Astrocyte (in vitro differentiated cells and primary cell): ENCODE data around the gene GXYLT2.

ENCODE experiments used
- EZH2 ChIP-seq: IDR thresholded peaks from 2 replicates; pipeline ENCODE4 v1.6.1; 2012; ENCODE audit warnings: mild to moderate bottlenecking, low read length, inconsistent platforms; ENCODE audit not compliant: insufficient read depth
- TF ChIP-seq, protein P1 (sequence below): IDR thresholded peaks from 2 replicates; pipeline ENCODE4 v1.5.1; 2011; ENCODE audit warnings: low read depth, mild to moderate bottlenecking, inconsistent platforms, low read length, moderate library complexity; ENCODE audit not compliant: insufficient read depth

DNA sequence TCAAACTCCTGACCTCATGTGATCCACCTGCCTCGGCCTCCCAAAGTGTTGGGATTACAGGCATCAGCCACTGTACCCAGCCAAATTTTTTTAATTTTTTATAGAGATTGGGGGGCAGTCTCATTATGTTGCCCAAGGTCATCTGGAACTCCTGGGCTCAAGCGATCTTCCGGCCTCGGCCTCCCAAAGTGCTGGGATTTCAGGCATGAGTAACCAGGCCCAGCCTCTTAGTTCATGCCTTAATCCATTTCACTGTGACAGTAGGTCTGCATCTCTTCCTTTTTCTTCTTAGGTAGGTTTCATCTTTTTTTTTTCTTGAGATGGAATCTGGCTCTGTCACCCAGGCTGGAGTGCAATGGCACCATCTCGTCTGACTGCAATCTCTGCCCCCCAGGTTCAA, 71.5 kb downstream of the GXYLT2 start:
- no peak for TF ChIP-seq EZH2
- TF ChIP-seq, protein P1, sequence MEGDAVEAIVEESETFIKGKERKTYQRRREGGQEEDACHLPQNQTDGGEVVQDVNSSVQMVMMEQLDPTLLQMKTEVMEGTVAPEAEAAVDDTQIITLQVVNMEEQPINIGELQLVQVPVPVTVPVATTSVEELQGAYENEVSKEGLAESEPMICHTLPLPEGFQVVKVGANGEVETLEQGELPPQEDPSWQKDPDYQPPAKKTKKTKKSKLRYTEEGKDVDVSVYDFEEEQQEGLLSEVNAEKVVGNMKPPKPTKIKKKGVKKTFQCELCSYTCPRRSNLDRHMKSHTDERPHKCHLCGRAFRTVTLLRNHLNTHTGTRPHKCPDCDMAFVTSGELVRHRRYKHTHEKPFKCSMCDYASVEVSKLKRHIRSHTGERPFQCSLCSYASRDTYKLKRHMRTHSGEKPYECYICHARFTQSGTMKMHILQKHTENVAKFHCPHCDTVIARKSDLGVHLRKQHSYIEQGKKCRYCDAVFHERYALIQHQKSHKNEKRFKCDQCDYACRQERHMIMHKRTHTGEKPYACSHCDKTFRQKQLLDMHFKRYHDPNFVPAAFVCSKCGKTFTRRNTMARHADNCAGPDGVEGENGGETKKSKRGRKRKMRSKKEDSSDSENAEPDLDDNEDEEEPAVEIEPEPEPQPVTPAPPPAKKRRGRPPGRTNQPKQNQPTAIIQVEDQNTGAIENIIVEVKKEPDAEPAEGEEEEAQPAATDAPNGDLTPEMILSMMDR: no peak
